ENCODE data around the gene PDF.

DNA sequence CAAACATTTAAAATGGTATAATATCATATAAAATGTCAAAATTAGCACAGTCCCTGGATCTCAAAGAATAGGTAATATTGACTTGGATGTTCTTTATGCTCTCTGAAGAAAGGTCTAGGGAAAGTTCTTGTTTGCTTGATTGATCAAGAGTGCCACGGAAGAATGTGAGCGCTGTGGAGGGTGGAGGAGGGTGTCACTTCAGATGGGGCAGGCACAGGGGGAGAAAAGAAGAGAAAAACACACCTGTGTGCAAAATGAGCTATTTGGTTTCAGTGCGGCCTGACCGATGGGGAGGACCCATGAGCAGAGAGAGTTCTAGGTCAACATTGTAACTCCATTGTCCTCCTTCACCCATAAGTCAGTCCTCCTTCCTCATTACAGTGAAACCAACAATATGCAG lies 28.1 kb downstream of the PDF start:
- TF ChIP-seq, protein P1, sequence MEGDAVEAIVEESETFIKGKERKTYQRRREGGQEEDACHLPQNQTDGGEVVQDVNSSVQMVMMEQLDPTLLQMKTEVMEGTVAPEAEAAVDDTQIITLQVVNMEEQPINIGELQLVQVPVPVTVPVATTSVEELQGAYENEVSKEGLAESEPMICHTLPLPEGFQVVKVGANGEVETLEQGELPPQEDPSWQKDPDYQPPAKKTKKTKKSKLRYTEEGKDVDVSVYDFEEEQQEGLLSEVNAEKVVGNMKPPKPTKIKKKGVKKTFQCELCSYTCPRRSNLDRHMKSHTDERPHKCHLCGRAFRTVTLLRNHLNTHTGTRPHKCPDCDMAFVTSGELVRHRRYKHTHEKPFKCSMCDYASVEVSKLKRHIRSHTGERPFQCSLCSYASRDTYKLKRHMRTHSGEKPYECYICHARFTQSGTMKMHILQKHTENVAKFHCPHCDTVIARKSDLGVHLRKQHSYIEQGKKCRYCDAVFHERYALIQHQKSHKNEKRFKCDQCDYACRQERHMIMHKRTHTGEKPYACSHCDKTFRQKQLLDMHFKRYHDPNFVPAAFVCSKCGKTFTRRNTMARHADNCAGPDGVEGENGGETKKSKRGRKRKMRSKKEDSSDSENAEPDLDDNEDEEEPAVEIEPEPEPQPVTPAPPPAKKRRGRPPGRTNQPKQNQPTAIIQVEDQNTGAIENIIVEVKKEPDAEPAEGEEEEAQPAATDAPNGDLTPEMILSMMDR (IDR thresholded peaks at IDR 0.05): no peak
- no peak for TF ChIP-seq ZFX (IDR thresholded peaks at IDR 0.05; ENCODE audit: borderline replicate concordance)
